Posterior vena cava (tissue), 2 donors: ENCODE data around the gene SF3B6. TPM values are rescaled to one million over a fixed set of nuclear protein-coding genes. Genes with fewer than 3 reads are reported as not detected.

ENCODE experiments used
- DNase-seq: peaks from one replicate; pipeline ENCODE4 v3.0.0-alpha.2; 2020; ENCODE audit warnings: low spot score
- intact Hi-C, 2 donors: fragments of 100-400 bp; cut with DNase I; formaldehyde crosslinking; loops; one replicate each; pipeline versions ENCODE4 v1.14.1 to v1.14.2; 2022 to 2023
- total RNA-seq, 2 donors: library from RNA; stranded (reverse); fragmentation: NEBNext Ultra II Directional; extraction: Animal tissue kit (Norgen Biotek cat#: 25700); gene quantifications; one replicate each; pipeline ENCODE4 v1.2.1, GENCODE V29; 2021
- donor health status: DM: yes; HTN: yes; CAD: no.
- donor health status: DM: yes; HTN: yes; CAD: no.

Gene SF3B6
- total RNA-seq, 2 donors from 2014 or later = 59.3 to 66.7 TPM

DNA sequence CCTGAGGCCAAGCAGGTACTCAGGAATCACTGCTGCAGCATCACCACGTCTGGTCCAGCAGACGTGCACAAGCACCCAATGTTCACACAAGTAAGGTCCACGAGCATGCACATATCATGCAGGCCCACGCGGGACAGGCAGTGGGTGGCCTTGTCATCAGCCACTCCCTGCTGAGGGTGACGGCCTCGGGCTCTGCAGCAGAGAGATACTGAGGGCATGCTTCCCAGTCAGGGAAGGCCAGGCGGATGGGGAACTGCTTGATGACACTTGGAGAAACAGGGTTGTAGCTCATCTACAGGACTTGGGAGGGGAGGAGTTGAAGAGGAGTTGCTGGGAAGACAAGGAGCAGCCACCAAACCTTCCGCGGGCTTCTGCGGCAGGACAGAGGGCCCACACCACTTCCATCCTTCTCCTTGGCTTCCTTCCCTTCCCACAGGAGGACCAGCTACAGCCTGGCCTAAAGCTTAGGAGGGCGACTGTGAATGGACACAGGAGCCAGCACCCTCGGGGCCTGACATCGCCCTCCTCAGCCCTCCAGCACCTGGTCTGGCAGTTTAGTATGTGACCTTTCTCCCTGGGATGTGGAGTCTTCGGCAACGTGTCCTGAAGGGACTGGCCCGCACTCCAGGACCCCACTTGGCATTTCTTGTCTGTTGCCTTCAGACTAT is 51.0 kb downstream of the SF3B6 start:
- no peak for DNase-seq
- intact Hi-C loops = no loop called here

DNA sequence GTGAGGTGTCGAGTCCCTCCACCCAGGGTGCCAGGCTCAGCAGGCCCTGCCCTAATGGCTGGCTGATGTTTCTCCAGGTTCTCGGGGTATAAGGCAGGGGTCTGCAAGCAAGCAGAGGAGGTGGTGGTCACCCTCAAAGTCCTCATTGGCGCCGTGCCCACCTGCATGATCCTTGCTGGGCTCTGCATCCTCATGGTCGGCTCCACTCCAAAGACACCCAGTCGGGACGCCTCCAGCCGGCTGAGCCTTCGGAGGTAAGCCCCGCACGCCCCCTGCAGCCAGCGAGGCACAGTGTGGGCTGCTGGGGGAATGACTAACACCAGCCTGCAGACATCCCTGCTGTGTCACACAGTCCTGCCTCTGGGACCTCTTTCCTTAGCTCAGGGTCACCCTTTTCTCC is 52.1 kb downstream of the SF3B6 start:
- DNase-seq = no peak
- intact Hi-C loops = no loop called here

DNA sequence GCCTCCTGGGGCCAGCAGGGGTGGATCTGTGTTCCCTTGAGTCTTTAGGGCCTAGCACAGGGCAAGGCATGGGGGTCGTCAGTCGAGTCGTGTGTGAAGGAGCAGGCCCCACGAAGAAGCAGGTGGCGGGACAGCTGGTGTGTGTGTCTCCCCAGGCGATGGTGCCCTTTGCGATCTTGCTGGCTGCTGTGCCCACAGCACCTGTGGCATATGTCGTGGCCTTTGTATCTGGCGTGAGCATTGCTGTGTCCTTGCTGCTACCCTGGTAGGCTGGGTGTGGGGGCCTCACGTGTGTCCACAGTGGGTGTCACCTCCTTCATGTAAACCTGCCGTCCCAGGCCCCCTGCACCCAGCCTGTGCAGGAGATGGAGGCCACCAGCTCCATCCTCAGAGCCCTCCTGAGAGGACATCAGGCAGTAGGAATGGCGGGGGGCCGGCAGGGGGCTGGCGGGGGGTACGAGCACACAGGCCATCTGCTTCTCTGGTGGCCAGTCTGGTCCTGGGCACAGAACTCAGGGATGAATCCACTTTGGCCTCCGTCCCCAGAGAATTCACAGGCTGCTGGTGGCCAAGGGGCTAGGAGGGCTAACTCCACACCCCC is 53.1 kb downstream of the SF3B6 start:
- intact Hi-C loops = no loop called here
- DNase-seq = no peak

DNA sequence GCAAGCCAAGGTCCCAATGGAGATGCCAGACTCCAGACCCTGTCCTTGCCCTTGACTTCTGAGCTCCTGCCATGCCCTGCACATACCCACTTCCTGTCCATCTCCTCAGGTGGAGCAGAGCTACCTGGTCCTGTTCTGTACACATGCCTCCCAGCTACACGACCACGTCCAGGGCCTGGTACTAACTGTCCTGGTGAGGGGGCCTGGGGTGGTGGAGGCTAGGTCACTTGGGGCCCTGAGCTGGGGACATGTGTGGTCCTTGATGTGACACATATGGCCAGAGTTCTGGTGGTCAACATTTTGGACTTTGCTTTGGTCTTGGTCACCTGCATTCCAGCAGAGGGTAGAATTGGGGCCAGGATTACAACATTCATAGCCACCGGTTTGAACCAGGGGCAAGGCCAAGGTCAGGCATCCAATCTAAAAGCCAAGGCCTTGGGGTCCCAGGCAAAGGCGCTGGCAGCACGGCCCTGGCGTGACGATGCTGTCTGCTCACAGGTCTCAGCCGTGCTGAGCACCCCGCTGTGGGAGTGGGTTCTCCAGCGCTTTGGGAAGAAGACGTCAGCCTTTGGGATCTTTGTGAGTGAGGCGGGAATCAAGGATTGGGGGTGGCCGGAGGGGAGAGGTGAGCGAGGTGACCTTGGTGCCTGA is 53.7 kb downstream of the SF3B6 start:
- DNase-seq = no peak

DNA sequence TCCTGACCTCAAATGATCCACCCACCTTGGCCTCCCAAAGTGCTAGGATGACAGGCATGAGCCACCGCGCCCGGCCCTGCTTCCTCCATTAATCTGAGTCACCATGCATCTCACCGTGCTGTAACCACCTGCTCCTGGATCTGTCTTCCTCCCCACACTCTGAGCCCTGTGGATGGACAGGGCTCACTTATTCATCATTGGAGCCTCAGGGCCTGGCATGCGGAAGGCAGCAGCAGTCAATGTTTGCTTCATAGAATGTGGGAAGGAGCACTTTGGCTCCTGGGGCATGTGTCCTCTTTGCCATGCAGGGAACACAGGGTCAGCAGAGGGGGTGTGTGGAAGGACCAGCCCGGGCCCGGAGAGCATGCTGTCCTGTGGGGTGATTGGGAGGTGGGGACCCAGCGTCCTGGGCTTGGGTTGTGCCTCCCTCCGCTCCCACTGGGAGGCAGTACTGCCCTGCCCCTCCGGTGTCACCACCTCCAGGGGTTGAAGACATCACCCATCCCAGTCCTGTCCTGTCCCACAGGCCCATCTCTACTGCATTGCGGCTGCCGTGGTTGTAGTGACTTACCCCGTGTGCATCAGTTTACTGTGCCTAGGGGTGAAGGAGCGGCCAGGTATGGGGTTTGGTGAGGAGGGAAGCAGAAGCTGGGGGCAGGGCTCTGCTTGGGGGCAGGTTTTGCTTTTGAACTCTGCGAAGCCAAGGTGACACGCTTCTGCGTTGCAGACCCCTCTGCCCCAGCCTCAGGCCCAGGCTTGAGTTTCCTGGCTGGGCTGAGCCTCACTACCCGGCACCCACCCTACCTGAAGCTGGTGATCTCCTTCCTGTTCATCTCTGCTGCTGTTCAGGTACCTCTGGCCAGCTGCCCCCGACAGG is 54.8 kb downstream of the SF3B6 start:
- no peak for DNase-seq
- intact Hi-C loops = no loop called here

More for the DNA sequence above, 53.7 kb downstream of the SF3B6 start:
- intact Hi-C loops = no loop called here

DNA sequence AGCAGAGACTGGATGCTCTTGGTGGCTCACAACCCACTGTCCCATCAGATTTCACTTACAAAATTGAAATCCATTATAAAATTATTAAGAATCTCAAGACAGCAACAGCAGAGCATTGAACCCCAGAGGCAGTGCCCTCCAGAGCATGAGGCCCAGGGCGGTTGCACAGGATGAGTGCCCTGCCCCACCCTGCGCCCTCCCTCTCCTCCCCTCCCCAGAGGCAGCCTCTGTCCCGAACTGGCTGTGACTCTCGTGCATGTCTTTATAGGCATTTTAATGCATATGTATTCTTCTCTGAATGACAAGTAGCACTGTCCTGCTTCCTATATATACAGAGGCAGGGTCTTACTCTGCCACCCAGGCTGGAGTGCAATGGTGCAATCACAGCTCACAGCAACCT is 55.9 kb downstream of the SF3B6 start:
- intact Hi-C loops = no loop called here
- DNase-seq = no peak

DNA sequence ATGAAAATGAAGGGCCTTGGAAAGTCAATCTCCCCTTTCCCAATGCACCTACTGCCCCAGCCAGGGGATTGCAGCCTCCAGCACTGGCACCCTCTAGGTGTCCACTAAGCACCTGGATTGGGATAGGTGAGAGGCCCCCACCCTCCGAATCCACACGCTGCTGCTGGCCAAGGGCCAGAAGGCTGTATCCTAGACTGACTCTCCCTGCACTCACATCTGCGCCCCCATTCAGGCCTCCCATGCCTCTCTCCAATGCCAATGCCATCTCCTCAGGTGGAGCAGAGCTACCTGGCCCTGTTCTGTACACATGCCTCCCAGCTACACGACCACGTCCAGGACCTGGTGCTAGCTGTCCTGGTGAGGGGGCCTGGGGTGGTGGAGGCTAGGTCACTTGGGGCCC is 56.4 kb downstream of the SF3B6 start:
- DNase-seq = no peak
- intact Hi-C loops = no loop called here

DNA sequence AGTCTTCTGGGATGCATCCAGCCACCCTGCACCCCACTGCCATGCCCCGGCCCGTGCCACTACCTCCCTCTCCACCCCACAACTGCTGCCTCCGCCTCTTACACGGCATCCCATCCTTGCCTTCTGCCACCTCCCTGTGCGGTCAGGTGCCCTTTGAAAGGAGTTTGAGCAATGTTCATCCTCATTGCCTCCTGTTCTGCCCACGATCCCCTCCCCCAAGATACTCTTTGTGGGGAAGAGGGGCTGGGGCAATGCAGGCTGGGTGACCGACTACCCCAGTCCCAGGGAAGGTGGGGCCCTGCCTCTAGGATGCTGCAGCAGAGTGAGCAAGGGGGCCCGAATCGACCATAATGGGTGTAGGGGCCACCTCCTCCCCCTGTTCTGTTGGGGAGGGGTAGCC is 57.9 kb downstream of the SF3B6 start:
- DNase-seq = no peak
- intact Hi-C loops = no loop called here

DNA sequence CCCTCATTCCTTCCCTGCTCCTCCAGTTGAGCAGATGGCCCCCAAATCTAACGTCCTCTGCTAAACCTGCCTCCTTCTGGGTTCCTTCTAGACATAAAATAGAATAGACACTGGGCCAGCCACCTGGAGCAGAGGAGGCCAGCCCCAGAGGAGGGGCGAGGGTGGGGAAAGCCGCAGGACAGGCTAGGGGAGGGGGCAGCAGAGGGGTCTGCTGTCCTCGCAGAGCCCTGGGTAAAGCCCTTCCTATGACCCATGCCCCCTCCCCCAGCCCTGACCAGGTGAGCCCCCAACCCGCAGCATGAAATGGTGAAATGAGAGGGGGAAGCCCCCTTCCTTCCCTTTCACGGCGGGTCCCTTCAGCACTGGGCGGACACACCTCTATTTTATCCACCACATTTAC is 58.4 kb downstream of the SF3B6 start:
- intact Hi-C loops = no loop called here

More for the DNA sequence above, 58.4 kb downstream of the SF3B6 start:
- no peak for DNase-seq

Other genes starting within 250 kb of the SF3B6 start
- gene ATAD2B, start 149.2 kb downstream of the SF3B6 start, total RNA-seq = 10 to 100 TPM; 21.8 to 28.8 TPM
- gene UBXN2A, start 135.9 kb downstream of the SF3B6 start, total RNA-seq = 10 to 100 TPM; 17.6 to 22.1 TPM
- gene MFSD2B, start 66.2 kb downstream of the SF3B6 start, total RNA-seq = not detected
- 1 to 10 TPM; 5.6 to 5.7 TPM for gene WDCP, start 28.9 kb downstream of the SF3B6 start, total RNA-seq
- gene FKBP1B, start 26.6 kb downstream of the SF3B6 start, total RNA-seq = 1 to 10 TPM; 3.9 to 5.9 TPM
- gene TP53I3, start 8.5 kb upstream of the SF3B6 start, total RNA-seq = 10 to 100 TPM in 1 of 2 donors, 1 to 10 TPM in 1; 9.8 to 23.5 TPM
- gene PFN4, start 47.0 kb upstream of the SF3B6 start, total RNA-seq = 1 to 10 TPM in 1 of 2 donors, under 1 TPM in 1; 0.67 to 1.0 TPM
- gene FAM228B, start 47.1 kb upstream of the SF3B6 start, total RNA-seq = 10 to 100 TPM; 33.8 to 38.2 TPM
- gene FAM228A, start 98.7 kb upstream of the SF3B6 start, total RNA-seq = 1 to 10 TPM; 1.1 to 2.2 TPM